Activated CD8-positive, alpha-beta T cell treated with anti-CD3 and anti-CD28 coated beads for 36 hours (primary cell): ENCODE results near the gene MTG2. TPM values are rescaled to one million over a fixed set of nuclear protein-coding genes. Genes with fewer than 3 reads are reported as not detected.

Experiments used
- ATAC-seq: fragments of 200-7000 bp; cut with Tn5 transposase; one replicate; pipeline ENCODE4 v1.10.0; 2021; ENCODE audit warnings: mild to moderate bottlenecking, moderate library complexity
- CTCF ChIA-PET: fragments of 350-600 bp; sonication (Branson Sonifier 250); formaldehyde crosslinking; loops from one replicate; lab custom pipeline; 2021; ENCODE audit warnings: antibody characterized with exemption; lab: Charles Lee
- POLR2A ChIA-PET: fragments of 350-600 bp; sonication (Branson Sonifier 250); formaldehyde crosslinking; loops from one replicate; lab custom pipeline; 2021; ENCODE audit warnings: antibody characterized with exemption; lab: Charles Lee
- DNase-seq: peaks from one replicate; pipeline ENCODE4 v3.0.0-alpha.2; 2020
- H3K27ac Mint-ChIP-seq: one replicate; pipeline ENCODE4 v1.8.0; 2021; ENCODE audit warnings: mild to moderate bottlenecking, mixed read lengths
- H3K27me3 Mint-ChIP-seq: one replicate; pipeline ENCODE4 v1.8.0; 2021; ENCODE audit warnings: mixed read lengths
- H3K36me3 Mint-ChIP-seq: one replicate; pipeline ENCODE4 v1.8.0; 2021; ENCODE audit warnings: low read depth, mixed read lengths
- H3K4me1 Mint-ChIP-seq: one replicate; pipeline ENCODE4 v1.8.0; 2021; ENCODE audit warnings: low read depth, mixed read lengths
- H3K4me3 Mint-ChIP-seq: one replicate; pipeline ENCODE4 v1.8.0; 2021; ENCODE audit warnings: mild to moderate bottlenecking, moderate library complexity, mixed read lengths
- H3K9me3 Mint-ChIP-seq: one replicate; pipeline ENCODE4 v1.8.0; 2021; ENCODE audit warnings: mixed read lengths
- intact Hi-C: fragments of 100-400 bp; cut with micrococcal nuclease; formaldehyde crosslinking; loops from one replicate; pipeline ENCODE4 v1.10.0; 2022
- total RNA-seq, 2 experiments: library from RNA; stranded (reverse); gene quantifications; one replicate each; pipeline ENCODE4 v1.2.3, GENCODE V29; 2021
- TF ChIP-seq, protein P1 (sequence below): fragments of 200-600 bp; IDR thresholded peaks from one replicate; pipeline ENCODE4 v1.8.0; 2022; ENCODE audit warnings: antibody characterized with exemption, mild to moderate bottlenecking

The MTG2 gene
- total RNA-seq, 2 experiments from 2014 or later, result 36.5 to 40.5 TPM

GRCh38 chr20:62245911-62246280 lies 63.1 kb downstream of the MTG2 start:
- Mint-ChIP-seq H3K27me3 (no peaks in the 10 kb centered on the region), H3K9me3 (no peaks in the 10 kb centered on the region), H3K36me3 (no peaks in the 10 kb centered on the region), H3K4me3 (no peak overlapping the region), H3K4me1 (peaks cover 21% of the 10 kb centered on the region), H3K27ac (no peak overlapping the region)
- ChIA-PET POLR2A (no interaction called here), CTCF (no interaction called here)
- ATAC-seq (no peak), DNase-seq (no peak)
- intact Hi-C loops, result no loop called here
- TF ChIP-seq, protein P1, sequence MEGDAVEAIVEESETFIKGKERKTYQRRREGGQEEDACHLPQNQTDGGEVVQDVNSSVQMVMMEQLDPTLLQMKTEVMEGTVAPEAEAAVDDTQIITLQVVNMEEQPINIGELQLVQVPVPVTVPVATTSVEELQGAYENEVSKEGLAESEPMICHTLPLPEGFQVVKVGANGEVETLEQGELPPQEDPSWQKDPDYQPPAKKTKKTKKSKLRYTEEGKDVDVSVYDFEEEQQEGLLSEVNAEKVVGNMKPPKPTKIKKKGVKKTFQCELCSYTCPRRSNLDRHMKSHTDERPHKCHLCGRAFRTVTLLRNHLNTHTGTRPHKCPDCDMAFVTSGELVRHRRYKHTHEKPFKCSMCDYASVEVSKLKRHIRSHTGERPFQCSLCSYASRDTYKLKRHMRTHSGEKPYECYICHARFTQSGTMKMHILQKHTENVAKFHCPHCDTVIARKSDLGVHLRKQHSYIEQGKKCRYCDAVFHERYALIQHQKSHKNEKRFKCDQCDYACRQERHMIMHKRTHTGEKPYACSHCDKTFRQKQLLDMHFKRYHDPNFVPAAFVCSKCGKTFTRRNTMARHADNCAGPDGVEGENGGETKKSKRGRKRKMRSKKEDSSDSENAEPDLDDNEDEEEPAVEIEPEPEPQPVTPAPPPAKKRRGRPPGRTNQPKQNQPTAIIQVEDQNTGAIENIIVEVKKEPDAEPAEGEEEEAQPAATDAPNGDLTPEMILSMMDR, result no peak

- ATAC-seq, result no peak
- Mint-ChIP-seq H3K36me3 (no peaks in the 10 kb centered on the region), H3K27me3 (no peaks in the 10 kb centered on the region), H3K9me3 (no peaks in the 10 kb centered on the region), H3K4me3 (no peak overlapping the region), H3K27ac (no peak overlapping the region), H3K4me1 (peaks cover 21% of the 10 kb centered on the region)
- TF ChIP-seq, protein P1, result no peak
- intact Hi-C loops, result no loop called here
- POLR2A ChIA-PET, result interaction anchor here (0.7 kb wide), 1 partner anchor 55 kb away, joined by 3 read pairs; no protein-coding TSS in a partner anchor
- DNase-seq, result no peak
- CTCF ChIA-PET, result no interaction called here
Observed at GRCh38 chr20:62246431-62246830, 63.6 kb downstream of the MTG2 start.

DNA sequence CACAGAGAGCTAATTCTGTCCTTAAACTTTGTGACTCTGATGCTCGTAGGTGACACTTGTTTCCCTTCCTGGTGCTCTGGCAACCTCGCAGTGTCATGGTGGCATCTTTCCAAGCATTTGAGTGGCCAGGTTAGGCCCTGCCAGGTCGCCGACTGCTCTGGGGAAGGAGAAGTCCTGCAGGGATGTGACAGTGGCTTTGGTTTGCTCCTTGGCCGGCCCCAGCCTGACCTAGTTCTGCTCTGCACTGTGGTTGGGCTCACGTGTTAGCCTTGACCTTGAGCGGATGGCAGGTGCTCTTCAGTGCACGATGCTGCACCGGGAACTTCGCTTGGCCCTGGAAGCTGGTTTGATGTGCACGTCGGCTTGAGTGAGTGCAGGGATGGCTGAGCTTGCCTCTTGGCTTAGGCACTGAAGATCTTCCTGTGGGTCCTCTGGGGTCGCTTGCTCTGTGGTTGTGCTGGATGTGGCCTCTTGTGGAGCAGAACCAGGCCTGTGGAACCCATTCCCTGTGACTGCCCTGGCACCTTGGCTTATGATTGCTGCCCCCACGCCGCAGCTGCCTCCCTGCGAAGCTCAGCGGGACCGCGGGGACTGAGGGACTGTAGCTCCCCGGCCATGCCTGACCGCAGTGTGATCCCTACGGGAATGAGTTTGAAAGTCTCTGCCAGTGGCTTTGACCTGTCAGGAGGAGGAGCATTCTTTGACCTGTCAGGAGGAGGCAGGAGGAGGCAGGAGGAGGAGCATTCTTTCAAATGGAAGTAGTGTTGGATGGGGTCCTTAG lies 64.2 kb downstream of the MTG2 start:
- ChIA-PET CTCF (no interaction called here), POLR2A (interaction anchor here (0.6 to 0.7 kb wide), 2 partner anchors 54 to 117 kb away, joined by 3 to 4 read pairs; no protein-coding TSS in a partner anchor)
- H3K4me3 Mint-ChIP-seq, result no peak overlapping the region
- DNase-seq (no peak), ATAC-seq (no peak)
- H3K36me3 Mint-ChIP-seq, result no peaks in the 10 kb centered on the region
- peaks cover 17% of the 10 kb centered on the region for H3K4me1 Mint-ChIP-seq
- TF ChIP-seq, protein P1, result no peak
- H3K27me3 Mint-ChIP-seq, result no peaks in the 10 kb centered on the region
- H3K9me3 Mint-ChIP-seq, result no peaks in the 10 kb centered on the region
- no peak overlapping the region for H3K27ac Mint-ChIP-seq
- intact Hi-C loops, result no loop called here

GRCh38 chr20:62248890-62249560 lies 66.2 kb downstream of the MTG2 start:
- POLR2A ChIA-PET, result no interaction called here
- intact Hi-C loops, result no loop called here
- no peaks in the 10 kb centered on the region for H3K9me3 Mint-ChIP-seq
- CTCF ChIA-PET, result no interaction called here
- DNase-seq (no peak), ATAC-seq (no peak)
- H3K36me3 Mint-ChIP-seq, result no peaks in the 10 kb centered on the region
- H3K4me1 Mint-ChIP-seq, result peaks cover 23% of the 10 kb centered on the region
- H3K4me3 Mint-ChIP-seq, result no peak overlapping the region
- TF ChIP-seq, protein P1, result no peak
- H3K27me3 Mint-ChIP-seq, result no peaks in the 10 kb centered on the region
- no peak overlapping the region for H3K27ac Mint-ChIP-seq
